Stimulated activated CD4-positive, alpha-beta T cell treated with anti-CD3 and anti-CD28 coated beads, TNF-alpha, amount 100 ng/mL, for 48 hours (primary cell): ENCODE data around the gene SLC2A4.
A peak's percentile ranks its signal among the peaks of the same experiment; 100 is the strongest.

Source experiments
- DNase-seq, 3 donors: peaks; one replicate each; pipeline ENCODE4 v3.0.0-alpha.2; 2020; ENCODE audit warnings: low read depth in 3 of 3

SLC2A4 gene

DNA sequence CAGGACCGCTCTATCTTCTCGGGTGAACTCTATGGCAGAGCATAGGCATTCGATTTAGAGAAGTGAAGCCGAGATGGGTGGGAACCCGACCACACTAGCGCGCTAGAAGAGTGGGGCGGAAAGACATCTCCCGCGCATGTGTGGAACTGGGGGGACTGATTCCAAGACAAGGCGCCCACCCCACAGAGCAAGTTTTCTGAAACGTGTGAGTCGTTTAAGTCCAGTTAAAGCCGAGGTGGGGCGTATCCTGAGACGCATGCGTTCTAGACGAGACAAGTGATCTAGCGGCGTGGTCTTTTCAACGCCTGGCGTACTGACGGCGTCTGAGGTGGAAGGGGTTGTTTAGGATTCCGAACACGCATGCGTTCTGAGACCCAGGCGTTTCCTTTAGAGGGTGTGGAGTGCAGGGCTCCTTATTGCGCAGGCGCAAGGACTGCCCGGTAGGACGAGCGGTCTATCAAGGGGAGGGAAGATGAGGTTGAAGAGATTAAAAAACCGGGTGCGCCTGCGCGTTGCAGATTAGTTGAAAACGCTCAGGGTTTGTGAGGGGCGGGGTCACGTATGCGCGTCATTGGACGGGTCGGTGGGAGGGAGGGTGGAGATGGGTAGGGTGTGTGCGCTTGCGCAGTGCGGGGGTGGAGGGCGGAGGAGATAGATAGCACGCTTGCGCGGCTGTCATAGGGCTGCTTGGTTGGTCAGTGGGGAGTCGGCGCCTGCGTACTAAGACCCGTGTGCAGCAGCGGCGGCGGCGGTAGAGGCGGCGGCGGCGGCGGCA lies 25.6 kb downstream of the SLC2A4 start, which contains the start of gene EIF5A:
Gene EIF5A (plus strand): TSS at position 718 of the 775 bp plus-strand sequence. CDS start 2,008 bp downstream, outside the sequence.
- peak; percentile 100 for DNase-seq

DNA sequence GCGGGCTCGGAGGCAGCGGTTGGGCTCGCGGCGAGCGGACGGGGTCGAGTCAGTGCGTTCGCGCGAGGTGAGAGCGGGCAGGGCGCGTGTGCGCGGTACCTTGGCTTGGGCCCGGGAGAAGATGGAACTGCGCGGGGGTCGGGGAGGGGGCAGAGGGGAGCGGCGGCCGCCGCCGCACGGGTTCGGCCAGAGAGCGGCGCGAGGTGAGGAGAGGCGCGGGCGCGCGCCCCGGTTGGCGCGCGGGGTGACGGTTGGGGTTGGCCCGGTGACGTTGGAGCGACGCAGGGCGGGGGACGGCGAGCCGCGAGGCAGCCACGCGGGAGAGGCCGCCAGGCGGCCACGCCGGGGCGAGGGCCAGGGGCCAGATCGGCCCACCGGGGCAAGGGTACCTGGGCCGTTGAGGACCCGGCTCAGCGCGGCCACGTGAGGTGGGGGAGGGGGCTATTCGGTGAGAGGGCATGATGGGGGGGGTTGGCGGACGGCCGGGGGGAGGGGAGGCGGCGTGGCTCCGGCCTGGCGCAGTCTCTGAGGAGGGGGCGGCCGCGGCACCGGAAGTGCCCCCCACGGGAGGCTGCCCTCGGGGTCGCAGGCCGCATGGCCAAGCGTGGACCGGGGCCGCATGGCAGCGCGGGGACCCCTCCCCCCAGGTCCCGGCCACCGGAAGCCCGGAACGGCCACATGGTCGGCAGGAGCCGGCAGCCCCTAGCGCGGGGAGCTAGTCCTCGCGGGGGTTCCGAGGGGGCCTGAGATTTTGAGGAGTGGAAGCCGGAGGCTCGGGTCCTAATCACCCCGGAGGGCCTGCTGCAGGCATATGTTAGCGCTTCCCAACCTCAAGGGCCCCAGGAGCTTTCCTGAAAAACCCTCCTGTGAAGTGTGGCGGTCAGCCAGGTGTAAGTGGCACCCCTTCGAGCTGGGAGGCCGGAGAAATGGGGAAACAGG lies 26.4 kb downstream of the SLC2A4 start:
- DNase-seq, result no peak

DNA sequence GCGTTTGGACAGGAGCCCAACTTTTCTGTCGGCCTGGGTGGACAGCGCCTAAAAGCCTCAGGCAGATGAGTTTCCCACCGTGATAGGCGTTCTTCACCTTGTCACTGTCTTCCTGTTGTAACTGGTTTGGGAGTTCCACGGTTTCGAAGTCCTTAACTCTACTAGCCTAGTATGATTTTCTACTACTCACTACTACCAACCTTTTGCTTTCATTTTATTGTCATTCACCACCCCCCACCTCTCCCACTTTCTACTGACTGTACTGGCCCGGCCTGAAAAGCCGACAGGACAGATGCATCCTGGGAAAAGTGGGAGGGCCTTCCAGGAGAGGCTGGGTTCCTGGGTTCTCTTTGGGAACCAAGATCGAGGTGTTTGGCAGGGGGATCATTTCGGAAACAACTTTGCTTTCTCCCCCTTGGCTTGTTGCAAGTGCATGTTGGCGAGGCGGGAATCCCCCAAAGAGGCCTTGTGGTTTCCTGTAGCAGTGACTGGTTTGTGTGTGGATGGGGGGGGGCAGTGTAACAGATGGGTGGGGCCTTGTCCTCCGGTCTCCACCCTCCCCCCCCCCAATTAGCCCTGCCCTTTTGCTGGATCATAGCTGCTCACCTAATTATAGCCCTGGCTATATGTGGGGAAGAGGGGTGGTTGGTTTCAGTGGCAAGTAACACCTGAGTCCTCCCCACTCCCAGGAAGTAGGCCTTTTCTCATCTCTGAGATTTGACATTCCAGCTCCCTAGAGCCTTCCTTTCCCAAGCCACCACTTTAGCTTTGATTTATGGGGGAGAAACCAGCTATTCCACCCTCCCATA lies 27.3 kb downstream of the SLC2A4 start:
- peak; percentile 60 to 80 (median 75) for DNase-seq

DNA sequence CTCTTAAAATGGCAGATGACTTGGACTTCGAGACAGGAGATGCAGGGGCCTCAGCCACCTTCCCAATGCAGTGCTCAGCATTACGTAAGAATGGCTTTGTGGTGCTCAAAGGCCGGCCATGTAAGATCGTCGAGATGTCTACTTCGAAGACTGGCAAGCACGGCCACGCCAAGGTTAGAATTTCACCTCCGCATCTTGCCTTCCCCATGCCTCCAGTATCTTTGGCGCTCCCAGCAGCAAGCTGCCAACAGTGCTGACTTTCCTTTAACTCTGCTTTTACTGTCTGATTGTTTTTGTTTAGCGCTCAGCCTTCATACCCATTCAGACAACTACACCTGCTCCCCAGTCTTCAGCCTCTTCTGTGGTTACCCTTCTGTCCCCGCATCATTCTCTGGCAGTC lies 28.1 kb downstream of the SLC2A4 start:
- DNase-seq, result no peak

DNA sequence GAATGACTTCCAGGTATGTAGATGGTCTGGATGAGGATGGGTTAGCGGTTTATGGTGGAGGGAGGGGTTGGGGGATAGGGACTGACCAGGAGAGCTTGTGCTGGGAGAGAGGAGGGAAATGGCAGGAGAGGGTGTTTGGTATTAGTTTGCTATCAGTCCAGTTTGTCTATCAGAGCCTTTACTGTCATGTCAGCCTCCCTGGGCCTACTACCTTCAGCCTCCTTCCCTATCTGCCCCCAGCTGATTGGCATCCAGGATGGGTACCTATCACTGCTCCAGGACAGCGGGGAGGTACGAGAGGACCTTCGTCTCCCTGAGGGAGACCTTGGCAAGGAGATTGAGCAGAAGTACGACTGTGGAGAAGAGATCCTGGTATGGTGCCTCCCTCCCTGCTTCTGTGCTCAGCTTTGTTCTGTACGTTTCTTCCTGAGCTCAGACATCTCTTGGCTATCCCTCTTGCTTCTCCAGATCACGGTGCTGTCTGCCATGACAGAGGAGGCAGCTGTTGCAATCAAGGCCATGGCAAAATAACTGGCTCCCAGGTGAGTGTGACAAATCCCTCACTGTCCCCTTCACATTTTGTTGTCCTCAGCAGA lies 29.7 kb downstream of the SLC2A4 start:
- no peak for DNase-seq

DNA sequence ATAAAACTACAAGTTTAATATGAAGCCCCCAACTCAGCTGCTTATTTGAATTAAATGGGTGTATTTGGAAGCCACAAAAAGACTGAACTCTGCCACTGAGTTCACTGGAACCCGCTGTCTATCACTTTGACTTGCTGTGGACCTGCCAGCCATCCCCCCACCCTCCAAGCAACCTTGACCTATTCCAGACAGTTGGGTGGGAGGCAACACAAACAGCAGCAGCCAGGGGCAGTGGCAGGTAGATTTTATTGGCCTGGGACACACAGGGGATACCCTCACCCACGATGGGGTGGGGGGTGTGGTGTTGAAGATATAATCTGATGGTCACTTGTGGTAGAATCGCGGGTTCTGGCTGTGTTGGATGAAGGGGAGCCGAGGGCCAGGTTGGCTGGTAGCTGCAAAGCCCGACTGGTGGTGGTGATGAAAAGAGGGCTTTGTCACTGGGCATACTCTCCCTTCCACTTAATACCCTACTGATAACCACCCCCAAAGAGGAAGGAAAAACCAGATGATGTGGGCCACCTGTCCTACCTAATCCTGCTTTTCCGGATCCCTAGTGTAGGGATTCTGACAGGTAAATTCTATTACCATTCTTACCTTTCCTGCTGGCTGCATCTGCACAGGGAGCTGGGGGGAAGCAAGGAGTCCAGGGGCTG lies 31.0 kb downstream of the SLC2A4 start:
- DNase-seq, result no peak

DNA sequence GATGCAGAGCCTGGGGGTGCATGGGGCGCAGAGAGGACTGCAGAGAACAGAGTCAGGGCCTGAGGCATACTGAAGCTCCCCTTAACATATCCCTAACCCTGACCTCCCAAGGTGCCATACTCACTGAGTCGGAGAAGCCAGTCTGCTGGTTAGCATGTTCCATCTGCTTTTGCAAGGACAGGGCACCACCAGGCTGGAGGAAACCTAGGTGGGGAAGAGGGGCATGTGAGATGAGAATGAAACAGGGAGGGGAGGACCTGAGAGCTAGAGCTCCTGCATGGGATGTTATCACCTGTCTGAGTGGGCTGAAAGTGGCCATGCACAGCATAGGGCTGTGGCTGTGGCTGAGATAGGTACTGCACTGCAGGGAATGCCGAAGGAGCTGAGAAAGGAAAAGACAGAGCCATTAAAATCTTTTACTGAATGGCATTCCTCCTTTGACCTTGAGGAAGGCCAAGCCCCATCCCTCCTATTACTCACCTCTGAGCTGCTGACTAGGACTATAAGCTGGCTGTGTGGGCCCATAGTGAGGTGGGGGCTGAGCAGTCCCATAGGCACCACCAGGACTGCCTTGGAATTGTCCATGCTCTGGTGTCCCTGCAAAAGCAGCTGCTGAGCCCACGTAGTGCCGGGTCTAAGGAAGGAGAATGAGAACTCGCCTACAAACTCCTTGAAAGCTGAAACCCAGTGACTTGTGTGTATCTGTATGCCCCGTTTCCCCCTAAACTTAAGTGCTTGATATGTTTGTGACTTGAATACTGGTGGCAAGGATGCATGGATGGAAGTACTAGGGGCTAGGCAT lies 31.8 kb downstream of the SLC2A4 start:
- DNase-seq, result no peak

DNA sequence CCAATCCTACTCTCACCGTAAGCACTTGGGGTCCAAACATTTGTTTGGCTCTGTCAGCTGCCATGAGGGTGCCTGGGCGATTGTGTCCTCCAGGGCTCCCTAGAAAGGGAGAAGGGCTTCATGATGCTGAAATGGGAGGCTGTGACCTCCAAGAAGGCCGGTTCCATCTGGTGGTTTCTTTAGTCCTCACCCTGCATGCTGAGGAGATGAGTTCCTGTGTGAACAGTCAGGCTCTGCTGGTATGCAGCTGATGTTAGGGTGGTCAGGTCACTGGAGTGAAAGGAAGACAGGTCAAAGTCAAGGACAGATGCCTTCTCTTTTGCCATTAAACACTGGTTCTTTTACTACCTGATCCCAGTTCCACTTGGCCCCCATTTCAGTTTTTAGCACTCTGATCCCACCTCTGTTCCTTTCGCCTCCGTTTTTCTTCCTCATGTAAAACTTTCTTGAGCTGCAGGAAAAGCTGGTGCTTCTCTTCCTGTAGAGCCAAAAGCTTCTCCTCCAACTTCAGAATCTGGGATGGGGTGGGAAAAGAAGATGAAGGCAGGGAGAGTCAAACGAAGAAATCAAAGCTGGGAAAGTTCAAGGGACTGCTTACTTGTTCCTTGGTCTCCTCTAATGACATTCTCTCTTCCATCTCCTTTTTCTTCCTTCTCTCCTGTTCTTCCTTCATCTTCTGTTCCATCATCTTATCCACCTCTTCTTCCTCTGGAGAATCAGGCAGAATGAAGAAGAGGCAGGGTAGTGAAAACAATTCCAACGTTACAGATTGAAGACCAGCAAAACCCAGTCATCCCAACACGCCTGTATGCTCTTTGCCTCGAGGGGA lies 32.6 kb downstream of the SLC2A4 start:
- DNase-seq, result no peak

DNA sequence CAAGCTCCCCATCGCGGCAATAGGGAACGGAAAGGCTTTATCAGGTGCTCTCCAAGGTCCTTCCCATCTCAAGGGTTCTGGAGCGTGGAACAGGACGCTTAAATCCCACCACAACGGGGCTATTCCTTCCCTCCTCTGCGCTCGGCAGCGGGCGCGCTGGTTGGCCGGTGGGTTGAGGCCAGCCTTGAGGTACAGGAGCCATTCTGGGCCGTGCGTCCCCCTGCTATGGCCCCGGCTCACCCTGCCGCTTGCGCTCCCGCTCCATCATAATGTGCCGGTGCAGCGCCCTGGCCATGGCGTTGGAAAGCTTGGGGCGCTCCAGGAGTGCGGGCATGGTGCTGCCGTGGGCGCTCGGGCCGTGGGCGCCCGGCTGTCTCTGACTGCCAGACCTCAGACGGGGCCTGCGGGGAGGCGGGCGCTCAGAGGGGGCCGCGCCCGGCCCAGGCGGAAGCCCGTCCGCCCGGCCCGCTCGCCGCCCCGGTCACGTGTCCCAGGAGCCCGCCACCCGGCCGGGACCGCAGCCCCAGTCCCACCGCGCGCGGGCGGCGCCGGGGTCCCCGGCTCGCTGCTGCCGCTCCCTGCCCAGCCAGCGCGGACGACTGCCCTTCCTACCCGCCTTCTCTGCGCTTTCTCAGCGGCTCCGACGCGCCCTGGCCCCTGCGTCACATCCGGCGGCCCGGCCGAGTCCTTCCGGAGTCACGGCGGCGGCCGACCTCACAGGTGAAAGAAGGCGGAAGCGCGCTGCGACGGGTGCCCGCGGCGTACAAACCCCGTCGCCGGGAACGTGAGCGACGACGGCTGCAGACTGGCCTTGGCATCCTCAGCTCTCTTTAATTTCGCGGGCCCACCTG lies 33.4 kb downstream of the SLC2A4 start, which contains the start of gene GPS2:
Gene GPS2 (minus strand): TSS at position 642 of the 851 bp plus-strand sequence. CDS start 308 bp downstream, at position 334.
- peak; percentile 79 to 92 (median 87) for DNase-seq

DNA sequence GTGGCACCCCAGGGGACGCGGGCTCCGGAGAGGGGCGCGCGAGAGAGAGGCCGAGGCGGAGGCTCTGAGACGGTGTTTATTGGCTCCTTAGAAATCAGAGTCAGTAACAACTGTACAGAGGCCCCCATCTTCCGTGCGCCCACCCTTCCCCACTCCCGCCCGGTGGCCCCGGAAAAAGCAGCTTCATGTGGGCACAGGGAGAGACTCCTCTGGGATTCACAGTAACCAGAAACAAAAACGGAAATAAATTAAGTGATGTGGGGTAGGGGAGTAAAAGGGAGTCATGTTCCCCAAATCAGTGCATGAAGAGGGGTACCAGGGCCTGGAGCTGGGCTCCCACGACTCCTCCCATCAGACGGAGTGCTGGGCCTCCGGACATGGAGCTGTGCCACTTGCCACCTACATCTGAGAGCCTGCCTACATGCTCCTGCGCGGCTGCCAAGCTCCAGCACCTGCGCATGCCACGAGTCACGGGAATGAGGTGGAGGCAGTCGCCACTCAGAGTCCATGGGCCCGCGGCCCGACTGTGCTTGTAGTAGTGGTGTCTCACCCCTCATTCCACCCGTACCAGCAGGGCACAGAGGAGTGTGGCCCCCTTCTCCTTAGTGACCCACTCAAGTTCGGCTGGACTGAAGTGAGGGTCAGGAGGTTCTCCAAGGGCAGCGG lies 34.2 kb downstream of the SLC2A4 start:
- no peak for DNase-seq

DNA sequence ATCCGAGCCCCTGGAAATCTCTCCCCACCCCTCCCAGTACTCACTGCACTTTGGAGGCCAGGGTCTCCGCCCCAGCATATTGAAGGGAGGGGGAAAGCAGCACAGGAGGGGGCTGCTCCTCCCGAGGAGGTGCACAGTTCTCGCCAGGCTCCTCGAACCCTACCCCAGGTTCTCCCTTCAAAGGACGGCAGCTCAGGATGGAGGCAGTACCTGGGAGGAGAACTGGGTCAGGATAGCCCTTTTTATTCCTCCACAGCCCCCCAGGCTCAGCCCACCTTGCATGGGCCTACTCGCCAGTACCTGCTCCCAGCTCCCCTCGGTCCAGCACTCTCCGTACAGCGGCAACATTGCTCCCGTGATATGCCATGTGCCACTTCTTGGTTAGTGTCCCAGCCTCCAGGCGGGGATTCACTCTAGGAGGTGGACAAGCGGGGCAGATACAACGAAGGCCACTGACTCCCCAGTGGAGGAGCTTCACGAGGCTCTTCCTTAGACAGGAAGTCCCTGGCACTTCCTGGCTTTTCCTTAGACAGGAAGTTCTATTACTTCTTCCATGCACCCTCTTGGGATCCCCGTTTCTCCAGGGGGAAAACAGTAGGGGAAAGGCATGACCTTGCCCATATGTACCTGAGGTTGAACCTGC lies 35.8 kb downstream of the SLC2A4 start:
- DNase-seq, result no peak

DNA sequence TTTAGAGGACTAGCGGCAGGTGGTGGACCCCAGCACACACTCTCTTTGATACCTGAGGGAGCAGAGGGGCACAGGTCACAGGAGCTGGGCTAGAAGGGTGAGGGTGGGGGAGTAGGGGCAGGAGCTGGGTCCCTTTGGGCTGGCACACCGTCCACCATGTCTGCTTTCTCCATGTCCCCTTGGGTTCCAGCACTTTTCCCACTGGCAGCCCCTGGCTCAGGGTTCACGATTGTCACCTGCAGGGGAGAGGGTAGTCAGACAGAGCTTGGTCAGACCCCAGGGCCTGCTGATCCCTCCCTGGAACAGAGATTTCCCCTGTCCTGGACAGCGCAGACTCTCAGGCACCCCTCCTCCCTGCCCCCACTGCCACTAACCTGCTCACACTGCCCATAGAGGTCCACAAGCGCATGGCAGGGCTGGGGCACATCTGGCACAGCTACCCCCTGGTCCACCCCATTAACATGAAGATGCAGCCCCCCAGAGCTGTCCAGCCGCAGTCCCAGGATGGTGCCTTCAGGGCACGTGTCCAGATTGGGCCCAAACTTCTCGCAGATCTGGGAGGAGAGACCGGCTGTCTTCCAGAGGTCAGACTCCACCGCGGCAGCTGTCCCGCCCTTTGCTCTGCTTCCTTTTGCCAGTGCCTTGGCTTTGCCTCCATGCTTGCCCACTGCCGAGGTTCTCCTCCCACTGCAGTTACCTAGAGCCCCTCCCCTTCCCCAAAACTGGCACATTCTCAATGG lies 36.8 kb downstream of the SLC2A4 start:
- no peak for DNase-seq

DNA sequence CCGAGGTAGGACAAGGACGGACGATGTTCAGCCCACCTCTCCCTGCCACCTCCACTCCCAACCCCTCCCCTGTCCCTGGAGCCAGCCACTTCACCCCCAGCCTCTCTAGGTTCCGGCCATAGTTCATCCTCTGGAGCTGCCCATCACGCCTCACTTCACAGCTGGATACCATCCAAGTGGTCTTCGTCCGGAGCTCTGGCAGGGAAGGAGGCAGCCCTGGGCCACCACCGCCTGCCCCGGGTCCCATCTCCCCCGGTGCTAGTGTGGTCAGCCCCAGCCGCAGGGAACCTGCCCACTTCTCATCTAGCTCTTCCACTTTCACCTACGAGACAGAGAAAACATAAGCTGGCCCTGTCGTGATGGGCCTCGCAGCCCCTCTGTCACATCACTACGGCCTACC lies 39.9 kb downstream of the SLC2A4 start:
- DNase-seq, result no peak

DNA sequence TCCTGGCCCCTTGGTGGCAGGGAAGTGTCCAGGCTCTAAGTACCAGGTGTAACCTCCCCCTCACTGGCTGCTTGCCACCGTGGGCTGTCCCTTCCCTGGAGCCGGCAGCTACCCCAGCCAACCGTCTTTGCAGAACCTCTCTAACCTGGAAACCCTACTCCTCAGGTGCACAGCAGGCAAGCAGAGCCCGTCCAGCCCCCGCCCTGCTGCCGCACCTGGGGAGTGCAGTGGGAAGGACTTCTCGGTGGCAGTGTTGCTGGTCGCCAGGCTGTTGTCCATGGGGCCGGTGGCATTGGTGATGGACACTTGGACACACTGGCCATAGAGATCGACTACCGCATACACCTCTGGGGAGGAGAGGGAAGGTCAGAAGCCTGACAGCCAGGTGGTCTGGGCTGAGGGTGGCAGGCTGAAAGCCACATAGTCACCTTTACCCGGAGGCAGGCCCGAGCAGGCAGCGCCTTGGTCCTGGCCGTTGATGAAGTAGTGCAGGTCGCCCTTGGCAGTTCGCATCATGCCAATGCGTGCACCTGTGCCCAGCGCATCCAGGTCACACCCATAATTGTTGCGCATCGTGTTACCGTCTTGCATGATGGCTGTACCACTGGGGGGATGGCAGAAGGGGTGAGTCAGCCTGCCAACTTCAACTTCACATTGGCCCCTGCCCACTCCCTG lies 41.1 kb downstream of the SLC2A4 start:
- no peak for DNase-seq

DNA sequence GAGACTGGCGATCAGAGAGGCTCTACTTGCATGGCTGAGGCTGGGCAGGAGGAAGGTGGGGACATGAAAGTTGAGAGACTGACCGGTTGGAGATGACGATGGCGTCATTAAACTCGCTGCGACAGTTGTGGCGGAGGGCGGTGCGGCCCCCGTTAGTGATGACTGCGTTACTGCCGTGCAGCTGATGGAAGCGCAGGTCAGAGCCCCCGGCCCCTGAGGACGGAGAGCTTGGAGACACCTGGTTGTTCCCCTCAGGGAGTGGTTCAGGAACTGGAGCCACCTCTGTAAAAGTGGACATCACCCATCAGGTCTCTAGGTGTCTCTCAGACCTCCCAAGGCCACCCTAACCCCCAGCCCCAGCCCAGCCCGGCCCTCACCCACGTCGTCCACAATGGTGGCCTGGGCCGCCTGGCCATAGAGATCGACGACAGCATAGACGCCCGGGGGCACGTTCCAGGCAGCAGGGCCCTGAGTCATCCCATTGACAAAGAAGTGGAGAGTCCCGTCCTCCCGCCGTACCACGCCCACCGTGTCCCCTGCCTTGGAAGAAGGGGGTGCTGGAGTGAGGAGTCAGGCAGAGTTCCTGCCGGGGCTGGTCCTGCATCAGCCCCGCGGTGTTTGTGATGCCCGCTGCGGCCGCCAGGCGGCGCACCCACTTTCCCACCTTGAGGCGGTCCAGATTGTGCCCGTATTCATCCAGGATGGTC lies 42.4 kb downstream of the SLC2A4 start:
- peak in 1 of 3 donors; percentile 51 for DNase-seq
